SIG-M5 treated with dmso at 0.1 percent for 504 hours (cell line): ENCODE measurements around the gene SBF2.
"Not testable (repeated sequence)": the region's sequence is repeated elsewhere in the genome, so short reads cannot be mapped to it uniquely, and the experiment has no call there.

Experiments used
- DNase-seq: peaks from one replicate; lab custom pipeline; 2025; ENCODE audit not compliant: unreplicated experiment; lab: John Stamatoyannopoulos, UW

Gene SBF2

DNA sequence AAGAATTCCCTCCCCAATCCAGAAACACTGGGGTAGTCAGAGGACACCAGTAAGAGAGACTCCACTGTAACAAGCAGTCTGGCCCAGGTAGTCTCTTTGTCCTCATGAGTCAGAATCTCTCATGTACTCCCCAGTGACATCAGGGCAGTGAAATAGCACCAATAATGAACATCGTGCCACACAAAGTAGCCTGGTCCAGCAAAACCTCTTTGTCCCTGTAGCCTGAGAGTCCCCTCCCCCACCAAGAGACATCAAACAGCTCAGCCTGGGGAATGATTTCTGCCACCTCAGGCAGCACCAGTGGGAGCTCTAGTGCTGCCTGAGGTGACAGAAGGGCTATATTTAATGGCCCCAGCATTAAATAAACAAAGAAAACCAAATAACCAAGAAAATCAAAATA, 88.1 kb downstream of the SBF2 start:
- no peak for DNase-seq

GRCh38 chr11:10204021-10204420, 90.0 kb downstream of the SBF2 start:
- DNase-seq = no peak

DNA sequence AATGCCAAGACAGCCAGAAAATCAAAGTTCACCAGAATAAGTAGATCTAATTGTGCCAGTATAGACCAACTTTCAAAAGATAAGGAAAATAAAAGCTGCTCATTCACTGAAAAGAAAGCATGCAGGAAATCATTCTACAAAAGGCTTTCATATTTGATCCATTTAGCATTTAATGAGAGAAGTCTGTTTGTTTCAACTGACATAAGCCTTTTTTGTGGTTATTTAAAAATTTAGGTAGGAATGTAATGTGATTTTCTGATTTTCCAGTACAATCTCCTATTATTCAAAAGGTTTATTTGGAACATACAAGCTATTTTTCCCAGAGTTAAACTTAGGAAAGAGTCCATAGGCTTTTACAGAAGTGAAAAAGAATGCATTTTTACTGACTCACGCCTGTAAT, 92.7 kb downstream of the SBF2 start:
- DNase-seq = no peak

- DNase-seq = no peak
Measured at GRCh38 chr11:10197091-10197490, 96.9 kb downstream of the SBF2 start.

DNA sequence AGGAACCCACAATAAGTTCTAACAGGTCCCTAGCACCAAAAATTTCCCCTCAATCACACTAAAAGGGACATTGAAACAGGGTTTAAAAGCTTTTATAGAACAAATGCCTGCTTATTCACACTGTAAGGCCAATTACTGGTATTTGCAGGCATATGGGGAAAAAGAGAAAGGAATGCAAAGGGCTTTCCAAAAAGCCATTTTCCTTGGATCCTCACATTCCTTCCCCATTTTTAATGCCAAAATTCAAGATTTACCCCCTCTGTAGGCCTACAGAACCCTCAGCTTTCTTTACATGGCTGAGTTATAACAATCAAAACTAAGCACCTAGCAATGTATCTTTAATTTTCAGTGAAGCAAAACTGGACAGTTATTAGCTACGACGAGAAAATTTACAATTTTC, 102.0 kb downstream of the SBF2 start:
- DNase-seq = no peak

DNA sequence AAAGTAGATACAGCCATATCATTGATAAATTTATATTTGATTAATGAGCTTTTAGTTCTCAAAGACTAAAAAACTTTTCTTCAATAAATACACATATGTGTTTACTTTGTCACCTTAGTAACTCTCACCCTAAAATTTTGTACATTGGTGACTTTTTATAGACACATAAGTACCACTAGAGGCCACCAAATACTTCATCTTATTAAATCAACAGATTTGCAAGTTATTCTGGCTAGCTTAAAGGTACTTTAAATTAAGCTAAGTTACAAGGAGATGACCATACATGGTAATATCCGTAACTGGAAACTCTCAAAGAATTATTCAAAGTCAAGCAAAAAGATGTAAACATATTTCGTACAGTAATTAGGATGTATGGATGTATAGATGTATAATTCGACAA, 112.2 kb downstream of the SBF2 start:
- peak; percentile 13 for DNase-seq

- DNase-seq = no peak
Measured at GRCh38 chr11:10164621-10165020, 129.4 kb downstream of the SBF2 start.

DNA sequence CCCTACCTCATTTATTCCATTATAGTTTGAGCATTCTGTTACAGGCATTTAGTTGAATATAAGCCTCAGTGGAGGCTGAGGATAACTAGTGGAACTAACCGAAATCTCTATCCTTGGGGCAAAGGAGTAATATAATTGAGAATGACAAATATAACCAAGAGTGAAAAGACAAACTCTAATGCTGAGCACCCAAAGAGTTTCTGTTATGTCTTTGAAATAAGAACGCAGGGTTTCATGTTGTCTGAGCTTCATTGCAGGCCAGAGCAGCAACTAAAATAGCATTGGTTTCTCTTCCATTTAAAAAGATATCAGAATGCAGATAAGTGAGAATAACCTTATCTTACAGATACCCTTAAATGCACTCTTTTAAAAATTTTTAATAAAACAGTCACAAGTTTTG, 131.8 kb downstream of the SBF2 start:
- no peak for DNase-seq

DNA sequence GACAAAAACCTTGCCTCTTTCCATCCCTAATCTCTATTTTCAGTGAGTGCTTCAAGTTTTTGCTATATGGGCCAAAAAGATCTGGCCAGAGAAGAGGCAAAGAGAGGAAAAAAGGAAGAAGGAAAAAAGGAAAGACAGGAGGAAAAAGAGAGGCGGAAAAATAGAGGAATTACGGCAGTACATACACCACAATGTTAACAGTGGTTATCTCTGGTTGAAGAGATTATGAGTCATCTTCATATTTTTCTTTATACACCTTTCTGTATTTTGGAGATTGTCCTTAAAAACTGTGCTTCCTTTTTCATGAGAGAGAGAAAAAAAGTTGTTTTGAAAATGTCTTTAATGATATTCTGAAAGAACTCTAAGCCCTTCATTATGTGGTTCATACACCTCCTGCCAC, 133.7 kb downstream of the SBF2 start:
- DNase-seq = no peak

GRCh38 chr11:10158461-10158860, 135.6 kb downstream of the SBF2 start:
- DNase-seq = no peak

GRCh38 chr11:10155793-10156490, 138.1 kb downstream of the SBF2 start:
- no peak for DNase-seq

GRCh38 chr11:10150800-10151199, 143.2 kb downstream of the SBF2 start:
- no peak for DNase-seq

DNA sequence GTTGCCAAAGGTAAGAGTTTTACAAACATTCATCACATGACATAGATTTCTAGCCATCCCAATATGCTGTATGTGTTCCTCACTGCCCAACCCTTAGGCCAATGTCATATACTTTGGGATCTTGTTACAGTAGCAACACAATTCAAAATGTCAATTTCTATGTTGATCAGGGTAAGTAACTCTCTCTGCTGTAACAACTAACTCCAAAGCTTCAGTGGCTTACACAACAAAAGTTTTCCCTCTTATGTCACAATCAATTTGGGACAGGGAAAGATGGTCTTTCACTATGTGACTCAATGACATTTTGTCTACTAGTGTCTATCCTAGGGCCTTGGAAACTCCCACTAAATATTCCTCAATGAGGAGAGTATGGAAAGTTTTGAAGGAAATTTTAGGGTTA, 144.5 kb downstream of the SBF2 start:
- no peak for DNase-seq

DNA sequence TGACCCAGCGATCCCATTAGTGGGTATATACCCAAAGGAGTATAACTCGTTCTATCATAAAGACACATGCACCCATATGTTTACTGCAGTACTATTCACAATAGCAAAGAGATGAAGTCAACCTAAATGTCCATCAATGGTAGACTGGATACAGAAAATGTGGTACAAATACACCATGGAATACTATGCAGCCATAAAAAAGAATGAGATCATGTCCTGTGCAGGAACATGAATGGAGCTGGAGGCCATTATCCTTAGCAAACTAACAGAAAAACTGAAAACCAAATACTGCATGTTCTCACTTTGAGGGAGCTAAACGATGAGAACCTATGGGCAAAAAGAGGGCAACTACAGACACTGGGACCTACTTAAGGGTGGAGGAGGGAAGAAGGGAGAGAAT, 146.8 kb downstream of the SBF2 start:
- no peak for DNase-seq

- no peak for DNase-seq
Measured at GRCh38 chr11:10144954-10145353, 149.1 kb downstream of the SBF2 start.

DNA sequence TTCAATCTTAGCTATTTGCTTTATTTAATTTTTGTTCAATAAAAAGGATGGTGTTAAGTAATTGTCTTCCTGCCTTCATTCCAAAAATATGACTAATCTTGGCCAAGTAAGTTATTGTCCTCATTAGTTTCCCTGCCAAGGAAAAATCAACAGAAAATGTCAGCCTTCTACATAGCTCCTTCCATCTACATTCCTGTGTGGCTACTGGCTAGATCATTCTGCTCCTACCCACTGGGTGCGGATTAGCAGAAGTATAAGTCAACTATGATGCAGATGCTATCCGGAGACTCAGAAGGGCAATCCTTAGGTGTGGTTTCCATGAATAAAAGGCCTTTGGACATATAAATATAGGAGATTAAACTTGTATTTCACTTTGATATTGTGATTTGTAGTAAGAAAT, 154.4 kb downstream of the SBF2 start:
- DNase-seq = no peak

DNA sequence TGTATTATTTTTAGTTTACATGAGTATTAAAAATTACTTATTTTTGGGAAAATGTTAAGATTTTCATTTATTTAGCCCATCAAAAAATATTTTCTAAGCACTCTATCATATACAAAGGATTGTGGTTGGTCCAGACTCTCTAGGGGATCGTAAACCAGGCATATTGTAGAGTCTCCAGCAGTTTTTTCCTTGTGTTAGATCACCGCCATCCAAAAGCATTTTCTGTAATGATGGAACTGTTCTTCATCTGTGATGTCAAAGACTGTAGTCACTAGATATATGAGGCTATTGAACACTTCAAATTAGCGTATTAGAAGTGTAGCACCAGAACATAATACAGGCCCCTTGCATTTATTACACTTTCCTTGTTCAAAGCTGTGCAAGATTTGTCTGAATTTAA, 154.9 kb downstream of the SBF2 start:
- DNase-seq = no peak

DNA sequence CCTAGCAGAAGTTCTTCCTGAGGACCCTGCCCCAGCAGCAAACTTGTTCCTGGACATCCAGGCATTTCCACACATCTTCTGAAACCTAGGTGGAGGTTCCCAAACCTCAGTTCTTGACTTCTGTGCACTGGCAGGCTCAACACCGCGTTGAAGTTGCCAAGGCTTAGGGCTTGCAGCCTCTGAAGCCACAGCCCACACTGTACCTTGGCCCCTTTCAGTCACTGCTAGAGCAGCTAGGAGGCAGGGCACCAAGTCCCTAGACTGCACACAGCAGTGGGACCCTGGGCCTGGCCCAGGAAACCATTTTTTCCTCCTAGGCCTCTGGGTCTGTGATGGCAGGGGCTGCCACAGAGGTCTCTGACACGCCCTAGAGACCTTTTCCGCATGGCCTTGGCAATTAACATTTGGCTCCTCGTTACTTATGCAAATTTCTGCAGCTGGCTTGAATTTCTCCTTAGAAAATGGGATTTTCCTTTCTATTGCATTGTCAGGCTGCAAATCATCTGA, 159.0 kb downstream of the SBF2 start:
- no peak for DNase-seq

- not testable (repeated sequence) for DNase-seq
Measured at GRCh38 chr11:10134226-10134625, 159.8 kb downstream of the SBF2 start.

DNA sequence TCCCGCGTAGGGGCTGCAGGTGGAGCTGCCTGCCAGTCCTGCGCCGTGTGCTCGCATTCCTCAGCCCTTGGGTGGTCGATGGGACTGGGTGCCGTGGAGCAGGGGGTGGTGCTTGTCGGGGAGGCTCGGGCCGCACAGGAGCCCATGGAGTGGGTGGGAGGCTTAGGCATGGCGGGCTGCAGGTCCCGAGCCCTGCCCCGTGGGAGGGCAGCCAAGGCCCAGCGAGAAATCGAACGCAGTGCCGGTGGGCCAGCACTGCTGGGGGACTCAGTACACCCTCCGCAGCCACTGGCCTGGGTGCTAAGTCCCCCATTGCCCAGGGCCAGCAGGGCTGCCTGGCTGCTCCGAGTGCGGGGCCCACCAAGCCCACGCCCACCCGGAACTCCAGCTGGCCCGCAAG, 160.8 kb downstream of the SBF2 start:
- DNase-seq = not testable (repeated sequence)

GRCh38 chr11:10130875-10131274, 163.1 kb downstream of the SBF2 start:
- no peak for DNase-seq

DNA sequence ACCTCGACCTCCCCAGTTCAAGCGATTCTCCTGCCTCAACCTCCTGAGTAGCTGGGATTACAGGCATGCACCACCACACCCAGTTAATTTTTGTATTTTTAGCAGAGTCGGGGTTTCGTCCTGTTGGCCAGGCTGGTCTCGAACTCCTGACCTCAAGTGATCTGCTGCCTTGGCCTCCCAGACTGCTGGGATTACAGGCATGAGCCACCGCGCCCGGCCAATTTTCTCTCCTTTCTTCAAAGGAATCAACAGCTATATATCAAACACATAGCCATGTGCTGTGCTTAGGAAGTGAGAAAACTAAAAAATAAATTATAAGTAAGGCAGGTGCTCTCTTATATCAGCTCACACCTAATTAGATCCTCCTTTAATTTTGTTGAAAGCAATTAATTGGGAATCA, 164.8 kb downstream of the SBF2 start:
- DNase-seq = not testable (repeated sequence)

GRCh38 chr11:10125522-10126133, 168.4 kb downstream of the SBF2 start:
- no peak for DNase-seq
